ENCODE results near the gene GTPBP6.
"Not testable (repeated sequence)": the region's sequence is repeated elsewhere in the genome, so short reads cannot be mapped to it uniquely, and the experiment has no call there.

GTPBP6 gene

DNA sequence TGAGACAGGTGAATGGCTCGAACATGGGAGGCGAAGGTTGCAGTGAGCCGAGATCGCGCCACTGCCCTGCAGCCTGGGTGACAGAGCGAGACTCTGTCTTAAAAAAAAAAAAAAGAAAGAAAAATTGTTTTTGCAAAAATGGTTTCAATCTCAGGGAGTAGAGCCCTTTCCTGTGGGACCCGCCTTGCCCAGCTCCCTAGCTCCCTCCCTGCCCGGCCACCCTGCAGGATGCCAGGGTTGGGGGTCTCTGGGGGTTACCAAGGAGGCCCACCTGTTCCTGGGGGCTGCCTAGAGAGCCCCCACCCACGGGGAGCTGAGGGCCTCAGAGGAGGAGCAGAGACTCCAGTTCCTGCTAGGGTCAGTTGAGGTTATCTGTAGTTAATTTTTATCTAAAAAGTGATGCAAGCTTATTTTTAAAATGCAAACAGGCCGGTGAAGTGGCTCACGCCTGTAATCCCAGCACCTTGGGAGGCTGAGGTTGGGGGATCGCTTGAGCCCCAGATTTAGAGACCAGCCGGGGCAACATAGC is 56.2 kb downstream of the GTPBP6 start:
- DNase-seq, result no peak

DNA sequence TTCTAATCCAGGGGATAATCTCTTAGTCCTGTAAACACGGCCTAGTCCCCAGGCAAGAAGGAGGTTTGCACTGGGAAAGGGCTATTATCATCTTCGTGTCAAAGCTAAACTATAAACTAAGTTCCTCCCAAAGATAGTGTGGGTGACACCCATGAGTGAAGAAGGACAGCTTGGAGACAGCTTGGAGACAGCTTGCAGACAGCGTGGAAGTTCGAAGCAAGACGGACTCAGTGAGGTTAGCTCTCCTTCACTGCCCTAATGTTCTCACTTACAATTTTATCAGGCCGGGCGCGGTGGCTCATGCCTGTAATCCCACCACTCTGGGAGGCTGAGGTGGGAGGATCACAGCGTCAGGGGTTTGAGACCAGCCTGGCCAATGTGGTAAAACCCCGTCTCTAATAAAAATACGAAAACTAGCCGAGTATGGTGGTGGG is 56.7 kb downstream of the GTPBP6 start:
- no peak for DNase-seq

DNA sequence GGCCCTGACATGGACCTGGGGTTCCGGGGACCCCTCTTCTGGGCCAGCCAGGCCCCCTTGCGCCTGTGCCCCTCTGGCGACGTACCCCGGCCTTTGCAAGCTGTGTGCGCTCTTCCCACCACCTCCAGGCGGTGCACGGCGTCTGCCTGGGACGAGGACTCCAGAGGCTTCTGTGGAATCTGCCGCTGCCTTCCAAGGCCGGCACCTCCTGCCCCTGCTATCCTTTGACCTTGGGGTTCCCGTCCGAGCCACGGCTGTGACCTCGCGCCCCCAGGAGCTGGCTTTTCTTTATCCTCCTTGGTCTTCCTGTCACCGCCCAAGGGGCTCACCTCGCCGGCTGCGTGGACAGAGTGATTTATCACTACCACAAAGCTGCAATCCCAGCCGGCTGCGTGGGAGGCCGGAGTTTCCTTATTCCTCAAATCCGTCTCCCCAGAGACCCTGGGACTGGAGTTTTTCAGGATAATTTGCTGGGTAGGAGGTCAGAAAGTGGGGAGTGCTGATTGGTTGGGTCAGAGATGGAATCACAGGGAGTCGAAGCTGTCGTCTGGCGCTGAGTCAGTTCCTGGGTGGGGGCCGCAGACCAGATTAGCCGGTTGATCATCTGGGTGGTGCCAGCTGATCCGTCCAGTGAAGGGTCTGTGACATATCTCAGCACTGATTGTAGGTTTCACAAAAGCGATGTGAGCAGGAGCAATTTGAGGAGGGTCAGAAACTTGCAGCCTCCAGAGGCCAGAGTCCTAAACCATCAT is 57.3 kb downstream of the GTPBP6 start:
- peak; percentile 55 for DNase-seq

DNA sequence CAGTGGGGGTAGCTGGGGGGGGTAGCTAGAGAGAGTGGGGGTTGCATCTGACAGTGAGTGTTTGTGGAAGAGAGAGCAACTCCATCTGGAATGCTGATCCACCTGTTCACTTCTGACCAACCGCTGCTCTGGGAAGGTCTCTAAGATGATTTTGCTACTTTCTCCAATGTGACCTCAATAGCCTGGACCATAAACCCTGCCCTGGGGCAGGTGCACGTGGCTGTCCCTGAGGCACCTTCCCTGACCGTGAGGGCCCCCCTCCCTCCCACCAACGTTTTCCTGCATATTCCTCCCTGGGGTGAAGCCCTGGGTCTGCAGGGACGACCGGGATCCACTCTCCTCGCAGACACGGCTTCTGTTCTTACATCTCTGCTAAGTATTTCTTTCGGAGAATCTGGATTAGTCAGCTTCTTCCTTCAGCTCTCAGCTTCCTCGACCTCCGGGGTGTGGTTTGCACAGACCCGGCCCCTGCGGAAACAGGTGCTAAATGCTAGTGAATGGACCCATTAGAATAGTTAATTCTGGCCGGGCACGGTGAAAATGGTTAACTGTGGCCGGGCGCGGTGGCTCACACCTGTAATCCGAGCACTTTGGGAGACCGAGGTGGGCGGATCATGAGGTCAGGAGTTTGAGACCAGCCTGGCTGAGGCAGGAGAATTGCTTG is 58.8 kb downstream of the GTPBP6 start:
- no peak for DNase-seq

DNA sequence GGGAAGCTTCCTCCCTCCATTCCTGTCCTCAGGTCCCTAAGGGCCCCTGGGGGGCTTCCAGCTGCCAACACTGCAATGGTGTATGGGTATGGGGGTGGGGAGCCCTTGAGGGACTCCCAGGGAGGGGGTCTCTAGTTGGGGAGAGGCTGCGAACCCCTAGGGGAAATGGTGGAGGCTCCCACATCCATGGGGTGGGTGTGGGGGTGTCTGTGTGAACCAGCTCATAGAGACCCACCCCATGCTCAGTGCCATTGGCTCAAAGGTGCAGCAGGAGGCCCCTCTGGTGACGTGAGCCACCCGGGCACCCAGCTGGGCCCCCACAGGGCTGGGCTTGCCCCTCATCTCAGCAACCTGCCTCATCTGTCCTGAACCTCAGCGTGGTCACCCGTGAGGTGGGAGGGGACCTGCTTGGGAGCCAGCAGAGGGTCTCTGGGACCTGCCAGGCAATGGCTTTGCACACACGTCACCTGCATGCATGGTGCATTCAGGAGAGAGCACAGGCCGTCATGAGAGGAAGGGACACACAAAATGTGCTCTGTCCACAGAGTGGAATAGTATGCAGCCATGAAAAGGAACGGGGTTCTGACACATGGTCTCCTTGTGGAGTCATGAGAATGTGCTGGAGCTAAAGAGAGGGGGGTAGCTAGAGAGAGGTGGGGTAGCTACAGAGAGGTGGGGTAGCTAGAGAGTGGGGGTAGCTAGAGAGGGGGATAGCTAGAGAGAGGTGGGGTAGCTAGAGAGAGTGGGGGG is 60.1 kb downstream of the GTPBP6 start:
- no peak for DNase-seq

DNA sequence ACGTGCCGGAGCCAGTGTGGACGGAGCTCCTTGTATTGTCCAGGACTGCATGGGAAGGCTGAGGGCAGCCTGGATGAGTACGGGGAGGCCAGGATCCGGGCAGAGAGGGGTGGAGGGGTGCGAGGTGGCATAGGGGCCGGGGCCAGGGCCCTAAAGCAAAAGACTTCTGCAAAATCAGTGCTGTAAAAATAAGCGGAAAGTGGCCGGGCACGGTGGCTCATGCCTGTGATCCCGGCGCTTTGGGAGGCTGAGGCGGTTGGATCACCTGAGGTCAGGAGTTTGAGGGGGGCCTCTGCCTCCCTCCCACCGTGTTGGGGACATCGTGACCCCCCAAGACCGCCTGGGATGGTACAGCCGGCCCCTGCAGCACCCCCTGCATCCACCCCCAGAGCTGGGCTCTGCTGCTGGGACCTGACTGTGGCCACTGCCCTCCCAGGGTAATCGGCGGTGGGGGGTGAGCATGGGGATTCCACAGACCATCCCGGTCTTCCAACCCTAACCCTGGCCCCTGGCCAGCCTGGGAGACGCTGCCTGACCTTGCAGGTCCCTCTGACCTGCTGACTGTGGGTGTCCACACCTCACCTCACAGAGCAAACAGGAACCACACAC is 60.8 kb downstream of the GTPBP6 start:
- no peak for DNase-seq

DNA sequence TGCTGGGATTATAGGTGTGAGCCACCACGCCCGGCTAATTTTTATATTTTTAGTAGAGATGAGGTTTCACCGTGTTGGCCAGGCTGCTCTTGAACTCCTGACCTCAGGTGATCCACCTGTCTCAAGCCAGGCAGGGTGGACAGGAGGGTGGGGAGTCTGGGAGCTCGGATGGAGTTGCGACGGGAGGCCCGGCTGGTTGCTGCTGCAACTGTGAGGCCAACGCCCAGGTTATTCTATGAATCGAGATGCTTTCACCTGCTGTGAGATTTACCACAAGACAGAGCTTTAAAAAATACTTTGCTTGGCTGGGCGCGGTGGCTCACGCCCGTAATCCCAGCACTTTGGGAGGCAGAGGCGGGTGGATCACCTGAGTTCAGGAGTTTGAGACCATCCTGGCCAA is 61.5 kb downstream of the GTPBP6 start:
- not testable (repeated sequence) for DNase-seq

DNA sequence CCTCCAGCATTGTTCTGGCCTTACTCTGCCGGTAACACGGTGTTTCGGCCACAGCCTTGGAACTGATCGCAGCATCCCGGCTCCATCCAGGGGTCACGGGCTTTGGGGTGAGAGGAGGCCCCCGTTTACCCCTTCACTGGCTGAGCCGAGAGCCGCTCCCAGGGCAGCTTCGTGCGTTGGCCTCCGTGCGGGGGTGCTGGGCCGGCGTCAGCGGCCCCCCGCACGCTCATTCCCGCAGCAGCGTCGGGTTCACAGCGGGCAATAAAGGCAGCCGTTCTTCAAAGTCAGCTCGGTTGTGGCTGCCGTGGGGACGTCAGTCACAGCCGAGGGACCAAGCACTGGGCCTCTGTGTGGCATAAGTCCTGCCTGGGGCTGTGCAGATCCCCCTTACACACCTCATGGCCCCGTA is 62.7 kb downstream of the GTPBP6 start:
- no peak for DNase-seq
